Activated CD8-positive, alpha-beta T cell treated with anti-CD3 and anti-CD28 coated beads for 36 hours (primary cell): ENCODE data around the gene CHRNB4. TPM values are rescaled to one million over a fixed set of nuclear protein-coding genes. Genes with fewer than 3 reads are reported as not detected.

Experiments
- ATAC-seq: fragments of 200-7000 bp; cut with Tn5 transposase; one replicate; pipeline ENCODE4 v1.10.0; 2021; ENCODE audit warnings: mild to moderate bottlenecking, moderate library complexity
- CTCF ChIA-PET: fragments of 350-600 bp; sonication (Branson Sonifier 250); formaldehyde crosslinking; loops from one replicate; lab custom pipeline; 2021; ENCODE audit warnings: antibody characterized with exemption; lab: Charles Lee
- POLR2A ChIA-PET: fragments of 350-600 bp; sonication (Branson Sonifier 250); formaldehyde crosslinking; loops from one replicate; lab custom pipeline; 2021; ENCODE audit warnings: antibody characterized with exemption; lab: Charles Lee
- DNase-seq: peaks from one replicate; pipeline ENCODE4 v3.0.0-alpha.2; 2020
- H3K27ac Mint-ChIP-seq: one replicate; pipeline ENCODE4 v1.8.0; 2021; ENCODE audit warnings: mild to moderate bottlenecking, mixed read lengths
- H3K27me3 Mint-ChIP-seq: one replicate; pipeline ENCODE4 v1.8.0; 2021; ENCODE audit warnings: mixed read lengths
- H3K36me3 Mint-ChIP-seq: one replicate; pipeline ENCODE4 v1.8.0; 2021; ENCODE audit warnings: low read depth, mixed read lengths
- H3K4me1 Mint-ChIP-seq: one replicate; pipeline ENCODE4 v1.8.0; 2021; ENCODE audit warnings: low read depth, mixed read lengths
- H3K4me3 Mint-ChIP-seq: one replicate; pipeline ENCODE4 v1.8.0; 2021; ENCODE audit warnings: mild to moderate bottlenecking, moderate library complexity, mixed read lengths
- H3K9me3 Mint-ChIP-seq: one replicate; pipeline ENCODE4 v1.8.0; 2021; ENCODE audit warnings: mixed read lengths
- intact Hi-C: fragments of 100-400 bp; cut with micrococcal nuclease; formaldehyde crosslinking; loops from one replicate; pipeline ENCODE4 v1.10.0; 2022
- total RNA-seq, 2 experiments: library from RNA; stranded (reverse); gene quantifications; one replicate each; pipeline ENCODE4 v1.2.3, GENCODE V29; 2021
- TF ChIP-seq, protein P1 (sequence below): fragments of 200-600 bp; IDR thresholded peaks from one replicate; pipeline ENCODE4 v1.8.0; 2022; ENCODE audit warnings: antibody characterized with exemption, mild to moderate bottlenecking

Gene CHRNB4
- total RNA-seq, 2 experiments from 2014 or later = not detected

GRCh38 chr15:78629031-78629715 lies 11.8 kb downstream of the CHRNB4 start:
- intact Hi-C loops = no loop called here

GRCh38 chr15:78628227-78628626 lies 12.8 kb downstream of the CHRNB4 start:
- Mint-ChIP-seq H3K27me3 (peaks cover 11% of the 10 kb centered on the region), H3K9me3 (peaks cover 2% of the 10 kb centered on the region), H3K27ac (no peak overlapping the region), H3K4me1 (no peaks in the 10 kb centered on the region), H3K4me3 (no peak overlapping the region), H3K36me3 (no peaks in the 10 kb centered on the region)
- ChIA-PET POLR2A (no interaction called here), CTCF (no interaction called here)
- TF ChIP-seq, protein P1, sequence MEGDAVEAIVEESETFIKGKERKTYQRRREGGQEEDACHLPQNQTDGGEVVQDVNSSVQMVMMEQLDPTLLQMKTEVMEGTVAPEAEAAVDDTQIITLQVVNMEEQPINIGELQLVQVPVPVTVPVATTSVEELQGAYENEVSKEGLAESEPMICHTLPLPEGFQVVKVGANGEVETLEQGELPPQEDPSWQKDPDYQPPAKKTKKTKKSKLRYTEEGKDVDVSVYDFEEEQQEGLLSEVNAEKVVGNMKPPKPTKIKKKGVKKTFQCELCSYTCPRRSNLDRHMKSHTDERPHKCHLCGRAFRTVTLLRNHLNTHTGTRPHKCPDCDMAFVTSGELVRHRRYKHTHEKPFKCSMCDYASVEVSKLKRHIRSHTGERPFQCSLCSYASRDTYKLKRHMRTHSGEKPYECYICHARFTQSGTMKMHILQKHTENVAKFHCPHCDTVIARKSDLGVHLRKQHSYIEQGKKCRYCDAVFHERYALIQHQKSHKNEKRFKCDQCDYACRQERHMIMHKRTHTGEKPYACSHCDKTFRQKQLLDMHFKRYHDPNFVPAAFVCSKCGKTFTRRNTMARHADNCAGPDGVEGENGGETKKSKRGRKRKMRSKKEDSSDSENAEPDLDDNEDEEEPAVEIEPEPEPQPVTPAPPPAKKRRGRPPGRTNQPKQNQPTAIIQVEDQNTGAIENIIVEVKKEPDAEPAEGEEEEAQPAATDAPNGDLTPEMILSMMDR = no peak
- intact Hi-C loops = no loop called here
- ATAC-seq (no peak), DNase-seq (no peak)

More at GRCh38 chr15:78629031-78629715, 11.8 kb downstream of the CHRNB4 start:
- H3K9me3 Mint-ChIP-seq = peaks cover 4% of the 10 kb centered on the region
- ATAC-seq (no peak), DNase-seq (no peak)
- no peaks in the 10 kb centered on the region for H3K4me1 Mint-ChIP-seq
- H3K27ac Mint-ChIP-seq = no peak overlapping the region
- ChIA-PET POLR2A (no interaction called here), CTCF (interaction anchor here (1.2 kb wide), 1 partner anchor 80 kb away, joined by 3 read pairs; no protein-coding TSS in a partner anchor)
- H3K4me3 Mint-ChIP-seq = no peak overlapping the region
- TF ChIP-seq, protein P1 = no peak
- H3K27me3 Mint-ChIP-seq = peaks cover 6% of the 10 kb centered on the region
- no peaks in the 10 kb centered on the region for H3K36me3 Mint-ChIP-seq

- H3K27me3 Mint-ChIP-seq = peaks cover 14% of the 10 kb centered on the region
- H3K4me3 Mint-ChIP-seq = no peak overlapping the region
- no peaks in the 10 kb centered on the region for H3K9me3 Mint-ChIP-seq
- CTCF ChIA-PET = interaction anchor here (1.7 kb wide), 1 partner anchor 82 kb away, joined by 7 read pairs; no protein-coding TSS in a partner anchor
- intact Hi-C loops = no loop called here
- no peak overlapping the region for H3K27ac Mint-ChIP-seq
- TF ChIP-seq, protein P1 = no peak
- POLR2A ChIA-PET = no interaction called here
- no peak for ATAC-seq
- H3K4me1 Mint-ChIP-seq = no peaks in the 10 kb centered on the region
- no peak for DNase-seq
- no peaks in the 10 kb centered on the region for H3K36me3 Mint-ChIP-seq
These were observed 13.7 kb downstream of the CHRNB4 start for GRCh38 chr15:78627348-78627747.

GRCh38 chr15:78626381-78626995 lies 14.5 kb downstream of the CHRNB4 start:
- intact Hi-C loops = no loop called here
- ChIA-PET POLR2A (no interaction called here), CTCF (interaction anchor here (1.5 to 1.7 kb wide), 2 partner anchors 10 to 83 kb away, joined by 4 to 7 read pairs; no protein-coding TSS in a partner anchor)
- Mint-ChIP-seq H3K36me3 (no peaks in the 10 kb centered on the region), H3K27ac (no peak overlapping the region), H3K9me3 (no peaks in the 10 kb centered on the region), H3K27me3 (peaks cover 21% of the 10 kb centered on the region), H3K4me3 (no peak overlapping the region), H3K4me1 (peaks cover 4% of the 10 kb centered on the region)
- TF ChIP-seq, protein P1 = no peak
- ATAC-seq (no peak), DNase-seq (no peak)
